T-helper 22 cell (primary cell): Measurements from ENCODE around the gene SLC35G2.
"Not testable (repeated sequence)": the region's sequence is repeated elsewhere in the genome, so short reads cannot be mapped to it uniquely, and the experiment has no call there.

Experiments
- DNase-seq: peaks from one replicate; pipeline ENCODE4 v3.0.0-alpha.2; 2020; ENCODE audit warnings: low read depth

The SLC35G2 gene

DNA sequence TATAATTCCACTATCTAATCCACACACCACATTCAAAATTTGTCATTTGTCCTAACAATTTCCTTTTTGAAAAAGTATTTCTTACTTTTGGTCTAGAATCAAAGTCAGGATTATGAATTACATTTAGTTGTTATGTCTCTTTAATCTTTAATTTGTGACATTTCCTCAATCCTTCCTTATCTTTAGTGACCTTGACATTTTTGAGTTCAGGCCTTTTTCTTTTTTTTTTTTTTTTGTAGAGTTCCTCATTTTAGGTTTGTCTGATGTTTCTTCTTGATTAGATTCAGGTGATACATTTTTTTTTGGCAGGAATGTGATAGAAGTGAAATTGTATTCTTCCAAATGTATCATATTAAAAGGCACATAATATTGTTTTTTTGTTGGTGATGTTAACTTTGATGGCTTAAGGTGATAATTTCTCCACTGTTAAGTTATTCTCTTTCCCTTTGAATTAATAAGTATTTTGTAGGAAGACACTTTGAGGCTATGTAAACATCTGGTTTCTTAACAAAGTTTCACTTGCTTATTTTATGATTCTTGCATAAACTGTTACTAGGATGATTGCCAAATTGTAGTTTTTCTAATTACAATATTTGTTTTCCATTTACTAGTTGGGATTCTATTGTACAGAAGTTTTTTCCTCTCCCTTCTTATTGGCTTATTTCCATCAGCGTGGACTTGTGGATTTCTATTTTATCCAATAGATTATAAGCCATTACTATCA lies 16.3 kb downstream of the SLC35G2 start:
- DNase-seq, result no peak

- DNase-seq, result no peak
Observed at GRCh38 chr3:136835813-136836510, 17.0 kb downstream of the SLC35G2 start.

- DNase-seq, result no peak
Observed at GRCh38 chr3:136836511-136837156, 17.7 kb downstream of the SLC35G2 start.

GRCh38 chr3:136838641-136839555 lies 20.0 kb downstream of the SLC35G2 start:
- DNase-seq, result no peak

GRCh38 chr3:136839556-136839931 lies 20.6 kb downstream of the SLC35G2 start:
- DNase-seq, result no peak

GRCh38 chr3:136840252-136840651 lies 21.3 kb downstream of the SLC35G2 start:
- no peak for DNase-seq

DNA sequence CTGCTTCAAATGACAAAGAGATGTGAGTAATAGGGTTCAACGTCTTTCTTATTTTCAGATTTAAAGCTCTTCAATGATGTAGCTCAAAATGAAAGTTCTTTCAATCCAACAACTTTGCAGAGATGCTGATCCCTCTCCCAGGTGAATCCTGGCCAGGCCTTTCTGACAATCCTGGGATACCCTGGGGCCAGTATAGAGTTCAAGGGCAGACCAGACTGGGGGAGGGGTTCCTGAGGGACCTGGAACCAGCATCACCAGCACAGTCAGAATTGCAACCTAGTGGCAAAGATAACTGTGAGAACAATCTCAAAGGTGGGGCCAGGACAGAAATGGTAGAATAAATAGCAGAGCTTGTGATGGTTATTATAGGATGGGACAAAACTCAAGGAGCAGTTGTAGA lies 23.4 kb downstream of the SLC35G2 start:
- DNase-seq, result no peak

- DNase-seq, result no peak
Observed at GRCh38 chr3:136844724-136845123, 25.8 kb downstream of the SLC35G2 start.

GRCh38 chr3:136852180-136852579 lies 33.3 kb downstream of the SLC35G2 start:
- DNase-seq, result no peak

GRCh38 chr3:136856665-136857064 lies 37.7 kb downstream of the SLC35G2 start:
- DNase-seq, result no peak

DNA sequence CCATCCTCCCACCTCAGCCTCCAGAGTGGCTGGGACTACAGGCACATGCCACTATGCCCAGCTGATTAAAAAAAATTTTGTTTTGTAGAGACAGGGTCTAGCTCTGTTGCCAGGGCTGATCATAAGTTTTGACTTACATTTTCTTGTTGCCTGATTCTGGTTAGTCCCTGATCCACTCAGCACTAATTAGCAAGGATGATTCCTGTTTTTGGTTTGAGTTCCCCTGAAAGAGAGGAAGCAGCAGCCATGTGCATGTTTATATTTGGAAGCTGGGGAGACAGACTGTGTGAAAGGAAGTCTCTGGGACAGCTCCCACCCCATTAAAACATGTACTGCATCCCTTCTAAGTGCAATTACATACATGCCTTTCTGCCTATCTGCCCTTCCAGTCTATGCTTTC lies 39.5 kb downstream of the SLC35G2 start:
- no peak for DNase-seq

DNA sequence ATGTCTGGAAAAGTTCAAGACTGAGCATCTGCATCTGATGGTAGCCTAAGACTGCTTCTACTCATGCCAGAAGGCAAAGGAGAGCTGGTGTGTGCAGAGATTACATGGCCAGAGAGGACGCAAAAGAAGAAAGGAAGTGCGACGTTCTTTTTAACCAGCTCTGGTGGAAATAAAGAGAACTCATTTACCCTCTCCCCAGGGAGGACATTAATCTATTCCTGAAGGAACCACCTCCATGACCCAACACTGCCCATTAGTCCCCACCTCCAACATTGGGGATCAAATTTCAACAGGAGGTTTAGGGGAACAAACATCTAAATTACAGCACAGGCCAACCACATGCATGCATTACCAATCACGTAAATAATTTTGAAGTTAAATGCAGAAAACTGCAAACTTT lies 41.6 kb downstream of the SLC35G2 start:
- no peak for DNase-seq

- peak; percentile 98 for DNase-seq
Observed at GRCh38 chr3:136861890-136862616, 43.1 kb downstream of the SLC35G2 start, which contains the start of gene NCK1. Gene NCK1 (plus strand): TSS chr3:136862208. CDS start chr3:136928002, 65,794 bp downstream.

GRCh38 chr3:136862617-136863322 lies 43.8 kb downstream of the SLC35G2 start:
- peak; percentile 30 for DNase-seq

DNA sequence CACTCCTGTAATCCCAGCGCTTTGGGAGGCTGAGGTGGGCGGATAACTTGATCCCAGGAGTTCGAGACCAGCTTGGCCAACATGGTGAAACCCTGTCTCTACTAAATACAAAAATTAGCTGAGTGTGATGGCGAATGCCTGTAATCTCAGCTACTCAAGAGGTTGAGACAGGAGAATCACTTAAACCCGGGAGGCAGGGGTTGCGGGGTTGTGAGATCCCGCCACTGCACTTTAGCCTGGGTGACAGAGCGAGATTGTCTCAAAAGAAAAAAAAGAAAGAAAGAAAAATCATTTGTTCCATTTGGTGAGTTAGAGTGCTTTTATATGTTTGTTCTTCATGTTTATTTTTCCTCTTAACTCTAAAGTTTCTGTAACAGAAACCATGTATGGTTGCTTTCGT lies 50.4 kb downstream of the SLC35G2 start:
- DNase-seq, result no peak

DNA sequence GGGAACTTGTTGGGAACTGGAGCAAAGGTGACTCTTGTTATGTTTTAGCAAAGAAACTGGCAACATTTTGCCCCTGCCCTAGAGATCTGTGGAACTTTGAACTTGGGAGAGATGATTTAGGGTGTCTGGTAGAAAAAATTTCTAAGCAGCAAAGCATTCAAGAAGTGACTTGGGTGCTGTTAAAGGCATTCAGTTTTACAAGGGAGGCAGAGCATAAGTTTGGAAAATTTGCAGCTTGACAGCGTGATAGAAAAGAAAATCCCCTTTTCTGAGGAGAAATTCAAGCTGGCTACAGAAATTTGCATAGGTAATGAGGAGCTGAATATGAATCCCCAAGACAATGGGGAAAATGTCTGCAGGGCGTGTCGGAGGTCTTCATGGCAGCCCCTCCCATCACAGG lies 53.3 kb downstream of the SLC35G2 start:
- DNase-seq, result not testable (repeated sequence)

GRCh38 chr3:136879510-136879909 lies 60.6 kb downstream of the SLC35G2 start:
- DNase-seq, result not testable (repeated sequence)

DNA sequence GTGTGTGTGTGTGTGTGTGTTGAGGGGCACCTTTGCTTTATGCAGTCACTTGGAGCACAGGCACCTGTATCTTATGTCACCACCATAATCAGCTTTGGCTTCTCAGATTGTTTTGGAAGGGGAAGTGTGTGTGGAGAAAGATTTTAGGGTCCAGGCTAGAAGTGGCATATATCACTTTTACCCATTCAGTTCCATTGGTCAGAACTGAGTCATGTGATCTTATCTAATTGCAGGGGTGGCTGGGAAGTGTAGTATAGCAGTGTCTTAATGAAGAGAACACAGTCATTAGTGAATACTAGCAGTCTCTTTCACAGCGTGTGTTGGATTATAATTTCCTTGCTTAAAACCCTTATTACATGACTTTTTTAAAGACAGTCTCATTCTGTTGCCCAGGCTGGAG lies 63.6 kb downstream of the SLC35G2 start:
- DNase-seq, result no peak

DNA sequence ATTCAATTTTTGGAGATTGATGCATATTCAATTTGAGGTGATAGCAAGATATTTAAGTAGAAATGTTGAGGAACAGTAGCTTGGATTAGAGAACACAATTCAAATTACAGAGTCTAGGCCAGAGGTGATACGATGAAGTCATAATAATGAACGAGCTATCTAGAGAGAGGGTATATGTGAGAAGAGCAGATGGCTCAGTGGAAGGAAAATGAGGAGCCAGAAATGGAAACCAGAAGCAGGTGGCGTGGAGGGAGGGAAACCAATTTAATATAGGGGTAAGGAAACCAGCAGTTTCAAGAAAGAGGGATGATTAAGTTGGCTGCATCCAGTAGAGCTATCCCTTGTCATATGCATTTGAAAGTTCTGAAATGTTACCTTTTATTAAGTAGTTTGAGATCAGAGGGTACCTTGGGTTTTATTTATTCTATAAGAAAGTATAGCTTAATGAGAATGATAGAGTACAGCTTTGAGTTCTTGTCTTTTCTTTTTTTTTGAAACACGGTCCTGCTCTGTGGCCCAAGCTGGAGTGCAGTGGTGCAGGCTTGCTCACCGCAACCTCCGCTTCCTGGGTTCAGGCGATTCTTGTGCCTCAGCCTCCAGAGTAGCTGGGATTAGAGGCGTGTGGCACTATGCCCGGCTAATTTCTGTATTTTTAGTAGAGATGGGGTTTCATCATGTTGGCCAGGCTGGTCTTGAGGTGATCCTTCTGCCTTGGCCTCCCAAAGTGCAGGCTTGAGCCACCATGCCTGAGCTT lies 65.2 kb downstream of the SLC35G2 start:
- DNase-seq, result no peak
